Skeletal muscle satellite cell (primary cell): ENCODE measurements around the gene FBXO47.
"Not testable (repeated sequence)": the region's sequence is repeated elsewhere in the genome, so short reads cannot be mapped to it uniquely, and the experiment has no call there.

Experiments used
- H3K27me3 ChIP-seq: 2 replicates; pipeline ENCODE4 v1.7.0; 2013; ENCODE audit warnings: low read length; ENCODE audit not compliant: control insufficient read depth, insufficient read depth
- H3K36me3 ChIP-seq: 2 replicates; pipeline ENCODE4 v1.7.0; 2013; ENCODE audit warnings: mild to moderate bottlenecking, control low read depth, low read length; ENCODE audit not compliant: insufficient read depth
- H3K4me1 ChIP-seq: 2 replicates; pipeline ENCODE4 v1.7.0; 2013; ENCODE audit warnings: low read length; ENCODE audit not compliant: control insufficient read depth, insufficient read depth
- H3K4me2 ChIP-seq: 2 replicates; pipeline ENCODE4 v1.7.0; 2013; ENCODE audit warnings: mild to moderate bottlenecking, low read length
- H3K4me3 ChIP-seq: 2 replicates; pipeline ENCODE4 v1.7.0; 2013; ENCODE audit warnings: low read length
- H3K9ac ChIP-seq: 2 replicates; pipeline ENCODE4 v1.7.0; 2013; ENCODE audit warnings: mild to moderate bottlenecking, low read depth, low read length, moderate library complexity
- H3K9me3 ChIP-seq: replicated peaks from 2 replicates; pipeline ENCODE4 v1.7.0; 2013; ENCODE audit warnings: mild to moderate bottlenecking, control low read depth, low read length

FBXO47 gene

GRCh38 chr17:38918916-38919315 is 48.3 kb downstream of the FBXO47 start:
- Histone ChIP-seq H3K9ac (no peak overlapping the region), H3K4me3 (no peak overlapping the region), H3K27me3 (no peaks in the 10 kb centered on the region), H3K4me2 (no peak overlapping the region), H3K4me1 (peaks cover 27% of the 10 kb centered on the region), H3K9me3 (no peaks in the 10 kb centered on the region), H3K36me3 (peaks cover 73% of the 10 kb centered on the region)

GRCh38 chr17:38918129-38918913 is 48.9 kb downstream of the FBXO47 start:
- H3K36me3 ChIP-seq = peaks cover 77% of the 10 kb centered on the region
- no peak overlapping the region for H3K9ac ChIP-seq
- no peak overlapping the region for H3K4me3 ChIP-seq
- H3K4me2 ChIP-seq = no peak overlapping the region
- H3K9me3 ChIP-seq = no peaks in the 10 kb centered on the region
- no peaks in the 10 kb centered on the region for H3K27me3 ChIP-seq
- peaks cover 27% of the 10 kb centered on the region for H3K4me1 ChIP-seq

GRCh38 chr17:38917259-38917658 is 49.9 kb downstream of the FBXO47 start:
- Histone ChIP-seq H3K27me3 (no peaks in the 10 kb centered on the region), H3K9me3 (no peaks in the 10 kb centered on the region), H3K4me1 (peaks cover 22% of the 10 kb centered on the region), H3K36me3 (peaks cover 86% of the 10 kb centered on the region), H3K4me3 (no peak overlapping the region), H3K4me2 (no peak overlapping the region), H3K9ac (no peak overlapping the region)

- Histone ChIP-seq H3K9ac (no peak overlapping the region), H3K36me3 (peaks cover 86% of the 10 kb centered on the region), H3K4me3 (no peak overlapping the region)
Measured at GRCh38 chr17:38916771-38917170, 50.4 kb downstream of the FBXO47 start.

GRCh38 chr17:38915639-38915995 is 51.6 kb downstream of the FBXO47 start:
- Histone ChIP-seq H3K4me1 (peaks cover 16% of the 10 kb centered on the region), H3K9ac (no peak overlapping the region), H3K9me3 (no peaks in the 10 kb centered on the region), H3K27me3 (no peaks in the 10 kb centered on the region), H3K4me3 (no peak overlapping the region), H3K4me2 (no peak overlapping the region), H3K36me3 (peaks cover 85% of the 10 kb centered on the region)

More at GRCh38 chr17:38916771-38917170, 50.4 kb downstream of the FBXO47 start:
- Histone ChIP-seq H3K9me3 (no peaks in the 10 kb centered on the region), H3K4me1 (peaks cover 21% of the 10 kb centered on the region), H3K4me2 (no peak overlapping the region), H3K27me3 (no peaks in the 10 kb centered on the region)

- Histone ChIP-seq H3K36me3 (peaks cover 83% of the 10 kb centered on the region), H3K27me3 (no peaks in the 10 kb centered on the region), H3K4me2 (no peak overlapping the region), H3K4me1 (peaks cover 15% of the 10 kb centered on the region), H3K4me3 (no peak overlapping the region), H3K9ac (no peak overlapping the region), H3K9me3 (no peaks in the 10 kb centered on the region)
Measured at GRCh38 chr17:38914741-38915638, 52.2 kb downstream of the FBXO47 start.

- peak overlapping the region; percentile 41 for H3K9ac ChIP-seq
- H3K4me3 ChIP-seq = no peak overlapping the region
- H3K27me3 ChIP-seq = no peaks in the 10 kb centered on the region
- H3K36me3 ChIP-seq = peaks cover 85% of the 10 kb centered on the region
- no peak overlapping the region for H3K4me2 ChIP-seq
- no peaks in the 10 kb centered on the region for H3K9me3 ChIP-seq
- peaks cover 30% of the 10 kb centered on the region for H3K4me1 ChIP-seq
Measured at GRCh38 chr17:38912221-38912813, 54.9 kb downstream of the FBXO47 start.

GRCh38 chr17:38911731-38912081 is 55.5 kb downstream of the FBXO47 start:
- H3K4me2 ChIP-seq, H3K4me3 ChIP-seq, H3K9me3 ChIP-seq, H3K9ac ChIP-seq, H3K27me3 ChIP-seq: not testable (repeated sequence)
- H3K4me1 ChIP-seq = peaks cover 37% of the 10 kb centered on the region
- peaks cover 86% of the 10 kb centered on the region for H3K36me3 ChIP-seq

GRCh38 chr17:38911081-38911730 is 56.0 kb downstream of the FBXO47 start:
- Histone ChIP-seq H3K27me3 (no peaks in the 10 kb centered on the region), H3K9ac (no peak overlapping the region), H3K9me3 (no peaks in the 10 kb centered on the region), H3K4me2 (no peak overlapping the region), H3K36me3 (peaks cover 87% of the 10 kb centered on the region), H3K4me1 (peaks cover 40% of the 10 kb centered on the region), H3K4me3 (no peak overlapping the region)

- no peak overlapping the region for H3K9ac ChIP-seq
- peaks cover 89% of the 10 kb centered on the region for H3K36me3 ChIP-seq
- peaks cover 49% of the 10 kb centered on the region for H3K4me1 ChIP-seq
- H3K27me3 ChIP-seq = no peaks in the 10 kb centered on the region
- H3K9me3 ChIP-seq = no peaks in the 10 kb centered on the region
- H3K4me2 ChIP-seq = no peak overlapping the region
- no peak overlapping the region for H3K4me3 ChIP-seq
Measured at GRCh38 chr17:38910325-38910724, 56.9 kb downstream of the FBXO47 start.

GRCh38 chr17:38908676-38909181 is 58.5 kb downstream of the FBXO47 start:
- H3K4me2 ChIP-seq = no peak overlapping the region
- no peaks in the 10 kb centered on the region for H3K9me3 ChIP-seq
- no peak overlapping the region for H3K4me3 ChIP-seq
- peaks cover 89% of the 10 kb centered on the region for H3K36me3 ChIP-seq
- H3K27me3 ChIP-seq = no peaks in the 10 kb centered on the region
- H3K4me1 ChIP-seq = peaks cover 49% of the 10 kb centered on the region
- H3K9ac ChIP-seq = no peak overlapping the region
